SK-N-SH treated with all-trans-retinoic acid at 6 μM for 48 hours (cell line): ENCODE data around the gene PPARA.

Experiments
- ATAC-seq: fragments of 200-7000 bp; cut with Tn5 transposase; 3 replicates; pipeline ENCODE4 v1.9.1; 2020; ENCODE audit warnings: mild to moderate bottlenecking, moderate library complexity
- BACH2 ChIP-seq: fragments of 250-450 bp; sonication (Bioruptor Pico); IDR thresholded peaks from 2 replicates; pipeline ENCODE4 v1.9.0; 2021; ENCODE audit warnings: mild to moderate bottlenecking, borderline replicate concordance
- CSDC2 ChIP-seq: fragments of 250-450 bp; sonication (Bioruptor Pico); IDR thresholded peaks from 2 replicates; pipeline ENCODE4 v1.5.0; 2020; ENCODE audit warnings: mild to moderate bottlenecking, moderate library complexity
- ESRRG ChIP-seq: fragments of 250-450 bp; sonication (Bioruptor Pico); IDR thresholded peaks from 2 replicates; pipeline ENCODE4 v1.6.1; 2021; ENCODE audit warnings: mild to moderate bottlenecking
- ISL1 ChIP-seq: fragments of 250-450 bp; sonication (Bioruptor Pico); IDR thresholded peaks from 2 replicates; pipeline ENCODE4 v2.1.2; 2022; ENCODE audit warnings: mild to moderate bottlenecking, moderate library complexity
- OSR1 ChIP-seq: fragments of 250-450 bp; sonication (Bioruptor Pico); IDR thresholded peaks from 2 replicates; pipeline ENCODE4 v1.8.0; 2022; ENCODE audit warnings: moderate library complexity, mild to moderate bottlenecking, inconsistent platforms
- POU6F1 ChIP-seq: fragments of 250-450 bp; sonication (Bioruptor Pico); IDR thresholded peaks from 2 replicates; pipeline ENCODE4 v1.8.0; 2021; ENCODE audit warnings: low read depth, mild to moderate bottlenecking, moderate library complexity, borderline replicate concordance
- PPARA ChIP-seq: fragments of 250-450 bp; sonication (Bioruptor Pico); IDR thresholded peaks from 2 replicates; pipeline ENCODE4 v1.5.0; 2020; ENCODE audit warnings: mild to moderate bottlenecking, borderline replicate concordance
- RARB ChIP-seq: fragments of 250-450 bp; sonication (Bioruptor Pico); IDR thresholded peaks from 2 replicates; pipeline ENCODE4 v1.8.0; 2021; ENCODE audit warnings: mild to moderate bottlenecking, moderate library complexity
- SNAI2 ChIP-seq: fragments of 250-450 bp; sonication (Bioruptor Pico); IDR thresholded peaks from 2 replicates; pipeline ENCODE4 v1.5.0; 2020; ENCODE audit warnings: mild to moderate bottlenecking, moderate library complexity
- TCF4 ChIP-seq: fragments of 250-450 bp; sonication (Bioruptor Pico); IDR thresholded peaks from 2 replicates; pipeline ENCODE4 v1.8.0; 2021; ENCODE audit warnings: mild to moderate bottlenecking, moderate library complexity, borderline replicate concordance
- TOX ChIP-seq: fragments of 250-450 bp; sonication (Bioruptor Pico); IDR thresholded peaks from 2 replicates; pipeline ENCODE4 v1.8.0; 2021; ENCODE audit warnings: mild to moderate bottlenecking, moderate library complexity, borderline replicate concordance
- ZC3H10 ChIP-seq: fragments of 250-450 bp; sonication (Bioruptor Pico); IDR thresholded peaks from 2 replicates; pipeline ENCODE4 v1.5.1; 2021; ENCODE audit warnings: mild to moderate bottlenecking, moderate library complexity
- ZFP3 ChIP-seq: fragments of 250-450 bp; sonication (Bioruptor Pico); IDR thresholded peaks from 2 replicates; pipeline ENCODE4 v1.5.0; 2020; ENCODE audit warnings: mild to moderate bottlenecking, moderate library complexity
- ZFP30 ChIP-seq: fragments of 450-650 bp; formaldehyde crosslinking; IDR thresholded peaks from 2 replicates; pipeline ENCODE4 v1.5.0; 2022; ENCODE audit warnings: mild to moderate bottlenecking, moderate library complexity
- ZNF565 ChIP-seq: fragments of 450-650 bp; formaldehyde crosslinking; conservative IDR thresholded peaks from 2 replicates; pipeline ENCODE4 v1.5.0; 2020; ENCODE audit warnings: low read depth, mild to moderate bottlenecking, moderate library complexity
- ZNF70 ChIP-seq: fragments of 450-650 bp; formaldehyde crosslinking; IDR thresholded peaks from 2 replicates; pipeline ENCODE4 v1.5.0; 2020; ENCODE audit warnings: mild to moderate bottlenecking, moderate library complexity
- ZNF8 ChIP-seq: fragments of 450-650 bp; formaldehyde crosslinking; IDR thresholded peaks from 2 replicates; pipeline ENCODE4 v1.5.0; 2020; ENCODE audit warnings: mild to moderate bottlenecking, moderate library complexity
- TF ChIP-seq, protein P1 (sequence below): fragments of 250-450 bp; sonication (Bioruptor Pico); IDR thresholded peaks from 2 replicates; pipeline ENCODE4 v1.5.1; 2021; ENCODE audit warnings: mild to moderate bottlenecking, moderate library complexity
- TF ChIP-seq, protein P2 (sequence below): fragments of 250-450 bp; sonication (Bioruptor Pico); IDR thresholded peaks from 2 replicates; pipeline ENCODE4 v1.8.0; 2020; ENCODE audit warnings: mild to moderate bottlenecking, moderate library complexity, borderline replicate concordance
- TF ChIP-seq, protein P3 (sequence below): fragments of 250-450 bp; sonication (Bioruptor Pico); IDR thresholded peaks from 2 replicates; pipeline ENCODE4 v1.5.0; 2020; ENCODE audit warnings: mild to moderate bottlenecking, moderate library complexity

The PPARA gene

DNA sequence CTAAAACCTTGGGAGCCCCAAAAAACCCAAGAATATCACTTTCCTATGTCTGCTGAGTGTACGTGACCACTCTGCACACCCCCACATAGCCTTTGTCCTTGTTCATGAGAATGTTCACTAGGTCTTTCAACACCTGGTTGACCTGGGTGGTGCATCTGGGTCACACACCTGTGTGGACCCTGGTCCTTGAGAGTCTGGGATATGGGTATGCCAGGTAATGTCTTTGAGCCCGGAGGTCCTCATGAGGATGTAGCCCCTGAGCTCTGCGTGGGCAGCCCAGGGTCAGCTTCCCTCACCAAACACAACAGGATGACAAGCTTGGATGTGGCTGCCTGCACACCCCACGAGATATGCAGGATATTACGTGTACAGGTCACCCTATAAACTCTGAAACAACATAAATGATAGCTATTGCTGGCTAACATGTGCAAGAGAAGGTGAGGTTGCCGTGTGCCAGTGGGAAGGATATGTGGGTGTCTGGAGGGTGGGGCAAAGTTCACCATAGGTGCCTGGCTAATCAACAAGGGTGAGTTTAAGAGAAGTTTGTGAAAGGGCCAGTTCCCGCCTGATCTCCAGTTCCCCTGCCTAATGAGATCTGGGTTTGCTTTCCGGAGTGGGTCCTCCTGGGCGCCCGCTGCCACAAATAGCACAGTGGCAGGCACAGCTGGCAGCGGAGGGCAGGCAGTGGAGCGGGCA lies 1.4 kb upstream of the PPARA start:
- TF ChIP-seq ZNF8 (CRISPR knock-in tag) = no peak
- no peak for TF ChIP-seq ISL1 (CRISPR knock-in tag)
- ATAC-seq = no peak

DNA sequence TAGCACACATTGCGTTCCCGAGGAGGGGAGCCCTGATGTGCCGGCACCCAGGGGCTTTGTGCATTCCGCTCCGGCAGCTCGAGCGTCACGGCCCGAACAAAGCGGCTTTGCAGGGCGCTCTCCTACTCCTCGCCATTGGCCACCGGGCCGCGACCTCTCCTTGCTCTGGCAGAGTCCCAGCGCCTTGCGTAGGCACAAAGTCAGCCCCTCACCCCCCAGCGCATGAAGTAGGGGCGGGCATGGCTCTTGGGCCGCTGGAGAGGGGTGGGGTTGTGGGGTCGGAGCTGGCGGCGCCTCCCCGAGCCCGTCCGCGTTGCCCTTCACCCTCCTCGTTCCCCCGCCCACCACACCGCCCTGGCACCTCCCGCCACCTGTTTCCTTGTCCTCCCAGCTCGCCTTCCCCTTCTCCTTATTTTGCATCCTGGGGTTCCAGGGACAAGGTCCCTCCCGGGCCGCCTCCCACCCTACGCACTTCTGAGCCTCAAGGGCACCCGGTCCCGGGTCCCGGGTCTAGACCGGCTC lies 753 bp upstream of the PPARA start:
- ATAC-seq = no peak; the same call in 2 of the 3 replicates
- TF ChIP-seq TOX (CRISPR knock-in tag) (no peak), ZFP30 (CRISPR knock-in tag) (no peak), ZNF70 (CRISPR knock-in tag) (peak; percentile 88), RARB (CRISPR knock-in tag) (no peak), PPARA (CRISPR knock-in tag) (no peak)
- TF ChIP-seq, protein P1, sequence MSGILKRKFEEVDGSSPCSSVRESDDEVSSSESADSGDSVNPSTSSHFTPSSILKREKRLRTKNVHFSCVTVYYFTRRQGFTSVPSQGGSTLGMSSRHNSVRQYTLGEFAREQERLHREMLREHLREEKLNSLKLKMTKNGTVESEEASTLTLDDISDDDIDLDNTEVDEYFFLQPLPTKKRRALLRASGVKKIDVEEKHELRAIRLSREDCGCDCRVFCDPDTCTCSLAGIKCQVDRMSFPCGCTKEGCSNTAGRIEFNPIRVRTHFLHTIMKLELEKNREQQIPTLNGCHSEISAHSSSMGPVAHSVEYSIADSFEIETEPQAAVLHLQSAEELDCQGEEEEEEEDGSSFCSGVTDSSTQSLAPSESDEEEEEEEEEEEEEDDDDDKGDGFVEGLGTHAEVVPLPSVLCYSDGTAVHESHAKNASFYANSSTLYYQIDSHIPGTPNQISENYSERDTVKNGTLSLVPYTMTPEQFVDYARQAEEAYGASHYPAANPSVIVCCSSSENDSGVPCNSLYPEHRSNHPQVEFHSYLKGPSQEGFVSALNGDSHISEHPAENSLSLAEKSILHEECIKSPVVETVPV (CRISPR knock-in tag) = no peak

DNA sequence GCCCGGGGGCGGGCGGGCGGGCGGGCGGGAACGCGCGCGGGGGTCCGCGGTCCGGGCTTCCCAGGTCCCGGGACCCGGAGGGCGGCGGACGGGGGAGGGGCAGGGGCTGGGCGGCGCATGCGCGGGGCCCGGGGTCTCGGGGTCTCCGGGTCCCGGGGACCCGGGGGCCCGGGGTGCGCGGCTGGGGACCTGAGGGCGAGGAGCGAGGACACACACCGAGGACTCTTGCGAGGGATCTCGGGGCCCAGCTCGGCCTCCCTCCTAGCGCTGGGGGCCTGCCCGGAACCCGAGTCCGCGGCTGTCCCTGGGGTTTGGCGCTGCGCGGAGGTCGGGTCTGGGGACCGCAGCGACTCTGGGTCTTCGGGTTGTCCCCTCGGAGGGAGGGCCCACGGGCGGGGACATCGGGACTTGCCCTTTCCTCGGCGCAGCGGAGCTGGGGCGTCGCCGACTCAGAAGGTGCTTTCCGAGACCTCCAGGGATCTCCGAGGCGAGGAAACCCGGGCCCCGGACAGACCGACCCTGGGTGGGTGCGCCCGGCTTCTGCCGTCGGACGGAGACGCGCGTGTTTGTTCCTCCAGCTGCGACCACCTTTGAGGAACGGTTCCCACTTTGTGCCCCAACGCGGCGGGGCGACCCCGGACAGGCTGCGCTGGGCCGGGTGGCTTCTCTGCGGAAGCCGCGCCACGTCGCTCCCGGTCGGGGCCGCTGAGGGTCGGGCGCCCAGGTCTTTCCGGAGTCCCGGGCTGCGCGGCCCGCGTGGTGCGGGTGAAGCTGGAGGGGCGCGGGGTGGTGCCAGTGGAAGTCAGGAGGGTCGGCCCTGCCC lies 540 bp downstream of the PPARA start:
- TF ChIP-seq ZNF565 (CRISPR knock-in tag) = no peak
- TF ChIP-seq, protein P2, sequence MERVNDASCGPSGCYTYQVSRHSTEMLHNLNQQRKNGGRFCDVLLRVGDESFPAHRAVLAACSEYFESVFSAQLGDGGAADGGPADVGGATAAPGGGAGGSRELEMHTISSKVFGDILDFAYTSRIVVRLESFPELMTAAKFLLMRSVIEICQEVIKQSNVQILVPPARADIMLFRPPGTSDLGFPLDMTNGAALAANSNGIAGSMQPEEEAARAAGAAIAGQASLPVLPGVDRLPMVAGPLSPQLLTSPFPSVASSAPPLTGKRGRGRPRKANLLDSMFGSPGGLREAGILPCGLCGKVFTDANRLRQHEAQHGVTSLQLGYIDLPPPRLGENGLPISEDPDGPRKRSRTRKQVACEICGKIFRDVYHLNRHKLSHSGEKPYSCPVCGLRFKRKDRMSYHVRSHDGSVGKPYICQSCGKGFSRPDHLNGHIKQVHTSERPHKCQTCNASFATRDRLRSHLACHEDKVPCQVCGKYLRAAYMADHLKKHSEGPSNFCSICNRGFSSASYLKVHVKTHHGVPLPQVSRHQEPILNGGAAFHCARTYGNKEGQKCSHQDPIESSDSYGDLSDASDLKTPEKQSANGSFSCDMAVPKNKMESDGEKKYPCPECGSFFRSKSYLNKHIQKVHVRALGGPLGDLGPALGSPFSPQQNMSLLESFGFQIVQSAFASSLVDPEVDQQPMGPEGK (CRISPR knock-in tag) = no peak
- ATAC-seq = peak; percentile 53

- ATAC-seq = no peak
- TF ChIP-seq POU6F1 (no peak), TOX (CRISPR knock-in tag) (no peak), ISL1 (CRISPR knock-in tag) (no peak), ZFP30 (CRISPR knock-in tag) (no peak), RARB (CRISPR knock-in tag) (no peak), SNAI2 (CRISPR knock-in tag) (no peak), BACH2 (CRISPR knock-in tag) (no peak), PPARA (CRISPR knock-in tag) (no peak), ZC3H10 (CRISPR knock-in tag) (no peak), ESRRG (CRISPR knock-in tag) (no peak), ZFP3 (CRISPR knock-in tag) (no peak), OSR1 (no peak), TCF4 (CRISPR knock-in tag) (no peak), CSDC2 (no peak), ZNF70 (CRISPR knock-in tag) (no peak), ZNF8 (CRISPR knock-in tag) (no peak)
- TF ChIP-seq, protein P3, sequence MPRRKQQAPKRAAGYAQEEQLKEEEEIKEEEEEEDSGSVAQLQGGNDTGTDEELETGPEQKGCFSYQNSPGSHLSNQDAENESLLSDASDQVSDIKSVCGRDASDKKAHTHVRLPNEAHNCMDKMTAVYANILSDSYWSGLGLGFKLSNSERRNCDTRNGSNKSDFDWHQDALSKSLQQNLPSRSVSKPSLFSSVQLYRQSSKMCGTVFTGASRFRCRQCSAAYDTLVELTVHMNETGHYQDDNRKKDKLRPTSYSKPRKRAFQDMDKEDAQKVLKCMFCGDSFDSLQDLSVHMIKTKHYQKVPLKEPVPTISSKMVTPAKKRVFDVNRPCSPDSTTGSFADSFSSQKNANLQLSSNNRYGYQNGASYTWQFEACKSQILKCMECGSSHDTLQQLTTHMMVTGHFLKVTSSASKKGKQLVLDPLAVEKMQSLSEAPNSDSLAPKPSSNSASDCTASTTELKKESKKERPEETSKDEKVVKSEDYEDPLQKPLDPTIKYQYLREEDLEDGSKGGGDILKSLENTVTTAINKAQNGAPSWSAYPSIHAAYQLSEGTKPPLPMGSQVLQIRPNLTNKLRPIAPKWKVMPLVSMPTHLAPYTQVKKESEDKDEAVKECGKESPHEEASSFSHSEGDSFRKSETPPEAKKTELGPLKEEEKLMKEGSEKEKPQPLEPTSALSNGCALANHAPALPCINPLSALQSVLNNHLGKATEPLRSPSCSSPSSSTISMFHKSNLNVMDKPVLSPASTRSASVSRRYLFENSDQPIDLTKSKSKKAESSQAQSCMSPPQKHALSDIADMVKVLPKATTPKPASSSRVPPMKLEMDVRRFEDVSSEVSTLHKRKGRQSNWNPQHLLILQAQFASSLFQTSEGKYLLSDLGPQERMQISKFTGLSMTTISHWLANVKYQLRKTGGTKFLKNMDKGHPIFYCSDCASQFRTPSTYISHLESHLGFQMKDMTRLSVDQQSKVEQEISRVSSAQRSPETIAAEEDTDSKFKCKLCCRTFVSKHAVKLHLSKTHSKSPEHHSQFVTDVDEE (CRISPR knock-in tag) = no peak
- TF ChIP-seq, all 23 proteins: peak for 0
These were observed 3.6 kb downstream of the PPARA start for GRCh38 chr22:46153930-46154329.
